ENCODE measurements around the gene ADNP2.

Gene ADNP2

GRCh38 chr18:80143881-80144280 lies 34.8 kb downstream of the ADNP2 start:
- H3K4me3 ChIP-seq (replicated peaks; ENCODE audit: insufficient read depth, low read length), result no peak overlapping the region
- no peak for DNase-seq (ENCODE audit: low read depth in 1 of 2, low spot score in 1 of 2)
- H3K27ac ChIP-seq (replicated peaks), result no peak overlapping the region
- TF ChIP-seq GABPA (IDR thresholded peaks at IDR 0.05; ENCODE audit: low read depth), result no peak
- TF ChIP-seq POLR2AphosphoS5 (IDR thresholded peaks at IDR 0.05; ENCODE audit: low read depth), result no peak
- no peak for TF ChIP-seq SPI1 (IDR thresholded peaks at IDR 0.05; ENCODE audit: borderline replicate concordance, low read depth)
- TF ChIP-seq REST (IDR thresholded peaks at IDR 0.05; ENCODE audit: insufficient replicate concordance, low read depth), result no peak
- no peaks in the 10 kb centered on the region for H3K27me3 ChIP-seq (ENCODE audit: insufficient read depth, poor library complexity, severe bottlenecking)

- TF ChIP-seq SPI1 (IDR thresholded peaks at IDR 0.05; ENCODE audit: borderline replicate concordance, low read depth), result no peak
- no peak for TF ChIP-seq REST (IDR thresholded peaks at IDR 0.05; ENCODE audit: insufficient replicate concordance, low read depth)
- H3K27me3 ChIP-seq (ENCODE audit: insufficient read depth, poor library complexity, severe bottlenecking), result no peaks in the 10 kb centered on the region
- no peak overlapping the region for H3K27ac ChIP-seq (replicated peaks)
- DNase-seq (ENCODE audit: low read depth in 1 of 2, low spot score in 1 of 2), result no peak
- H3K4me3 ChIP-seq (replicated peaks; ENCODE audit: insufficient read depth, low read length), result no peak overlapping the region
These were observed 36.2 kb downstream of the ADNP2 start for GRCh38 chr18:80145196-80145804.

GRCh38 chr18:80147037-80147417 lies 38.0 kb downstream of the ADNP2 start:
- peak overlapping the region; percentile 48 for H3K4me3 ChIP-seq (replicated peaks; ENCODE audit: insufficient read depth, low read length)
- TF ChIP-seq POLR2AphosphoS5 (IDR thresholded peaks at IDR 0.05; ENCODE audit: low read depth) (no peak), REST (IDR thresholded peaks at IDR 0.05; ENCODE audit: insufficient replicate concordance, low read depth) (no peak), GABPA (IDR thresholded peaks at IDR 0.05; ENCODE audit: low read depth) (no peak), CTCF (IDR thresholded peaks at IDR 0.05; ENCODE audit: insufficient read depth, low read length) (no peak), SPI1 (IDR thresholded peaks at IDR 0.05; ENCODE audit: borderline replicate concordance, low read depth) (no peak)
- no peak overlapping the region for H3K27ac ChIP-seq (replicated peaks)
- no peaks in the 10 kb centered on the region for H3K27me3 ChIP-seq (ENCODE audit: insufficient read depth, poor library complexity, severe bottlenecking)
- no peak for DNase-seq (ENCODE audit: low read depth in 1 of 2, low spot score in 1 of 2)

GRCh38 chr18:80147418-80148325 lies 38.6 kb downstream of the ADNP2 start:
- Histone ChIP-seq H3K27me3 (ENCODE audit: insufficient read depth, poor library complexity, severe bottlenecking) (no peaks in the 10 kb centered on the region), H3K4me3 (replicated peaks; ENCODE audit: insufficient read depth, low read length) (peak overlapping the region; percentile 48), H3K27ac (replicated peaks) (no peak overlapping the region)
- peak; percentile 28 to 92 for DNase-seq (ENCODE audit: low read depth in 1 of 2, low spot score in 1 of 2)
- TF ChIP-seq GABPA (IDR thresholded peaks at IDR 0.05; ENCODE audit: low read depth), result peak; percentile 65
- no peak for TF ChIP-seq CTCF (IDR thresholded peaks at IDR 0.05; ENCODE audit: insufficient read depth, low read length)
